Activated CD4-positive, alpha-beta T cell treated with anti-CD3 and anti-CD28 coated beads for 4 hours (primary cell): ENCODE measurements around the gene ZBTB5.
"Not testable (repeated sequence)": the region's sequence is repeated elsewhere in the genome, so short reads cannot be mapped to it uniquely, and the experiment has no call there.

Source experiments
- DNase-seq, 2 donors: peaks; one replicate each; pipeline ENCODE4 v3.0.0-alpha.2; 2020

The ZBTB5 gene

DNA sequence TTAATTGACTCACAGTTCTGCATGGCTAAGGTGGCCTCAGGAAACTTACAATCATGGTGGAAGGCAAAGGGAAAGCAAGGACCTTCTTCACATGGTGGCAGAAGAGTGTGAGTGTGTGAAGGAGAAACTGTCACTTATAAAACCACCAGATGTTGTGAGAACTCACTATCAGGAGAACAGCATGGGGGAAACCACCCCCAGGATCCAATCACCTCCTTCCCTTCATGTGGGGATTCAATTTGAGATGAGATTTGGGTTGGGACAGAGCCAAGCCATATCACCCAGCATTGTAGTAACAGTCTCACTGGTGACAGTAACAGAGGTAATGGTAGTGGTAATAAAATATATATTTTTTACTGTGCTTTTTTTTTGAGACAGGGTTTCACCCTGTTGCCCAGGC lies 18.1 kb downstream of the ZBTB5 start:
- DNase-seq = no peak

DNA sequence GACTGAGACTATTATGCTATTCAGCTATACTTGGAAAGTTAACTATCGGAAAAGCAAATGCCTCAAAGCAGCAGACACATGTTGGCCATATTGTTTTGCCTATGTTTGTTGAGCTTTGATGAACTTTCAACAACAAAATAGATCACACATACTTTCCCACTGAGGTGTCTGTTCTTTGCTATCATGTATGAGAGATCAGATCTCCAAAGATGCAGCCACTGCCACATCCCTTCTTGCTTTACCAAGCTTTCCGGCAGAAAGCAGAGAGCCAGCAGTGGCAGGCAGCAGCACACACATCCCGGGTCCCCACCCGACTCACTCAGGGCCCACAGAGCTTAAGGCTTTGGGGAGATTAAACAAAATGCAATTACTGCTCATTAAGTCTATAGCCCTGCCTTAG lies 18.8 kb downstream of the ZBTB5 start:
- DNase-seq = no peak

DNA sequence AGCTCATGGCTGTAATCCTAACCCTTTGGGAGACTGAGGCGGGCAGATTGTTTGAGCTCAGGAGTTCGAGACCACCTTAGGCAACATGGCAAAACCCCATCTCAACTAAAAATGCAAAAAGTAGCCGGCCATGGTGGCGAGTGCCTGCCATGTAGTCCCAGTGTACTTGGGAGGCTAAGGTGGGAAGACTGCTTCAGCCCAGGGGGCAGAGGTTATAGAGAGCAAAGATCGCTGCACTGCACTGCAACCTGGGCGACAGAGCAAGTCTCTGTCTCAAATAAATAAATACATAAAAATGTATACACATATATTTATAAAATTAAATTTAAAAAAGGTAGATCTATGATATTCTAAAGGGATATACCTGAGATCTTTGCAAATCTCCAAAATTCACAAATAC lies 19.4 kb downstream of the ZBTB5 start:
- DNase-seq = no peak

DNA sequence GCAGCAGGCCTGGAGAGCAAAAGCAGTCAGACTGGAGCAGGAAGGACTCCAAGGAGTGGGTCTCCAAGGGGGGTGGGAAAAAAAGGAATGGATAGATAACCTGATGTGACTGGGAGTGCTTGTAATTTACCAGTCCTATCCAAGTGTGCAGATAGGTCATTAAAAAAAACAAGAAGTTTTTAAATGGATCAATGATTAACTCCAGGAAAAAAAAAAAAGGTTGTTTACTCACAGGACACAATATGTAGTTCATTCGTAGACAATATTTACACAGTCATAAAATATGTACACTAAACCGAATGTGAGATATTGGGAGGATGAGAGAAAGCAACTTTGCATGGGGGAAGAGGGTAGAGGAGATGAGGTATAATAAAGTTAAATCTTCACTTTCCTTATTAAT lies 20.4 kb downstream of the ZBTB5 start:
- no peak for DNase-seq

DNA sequence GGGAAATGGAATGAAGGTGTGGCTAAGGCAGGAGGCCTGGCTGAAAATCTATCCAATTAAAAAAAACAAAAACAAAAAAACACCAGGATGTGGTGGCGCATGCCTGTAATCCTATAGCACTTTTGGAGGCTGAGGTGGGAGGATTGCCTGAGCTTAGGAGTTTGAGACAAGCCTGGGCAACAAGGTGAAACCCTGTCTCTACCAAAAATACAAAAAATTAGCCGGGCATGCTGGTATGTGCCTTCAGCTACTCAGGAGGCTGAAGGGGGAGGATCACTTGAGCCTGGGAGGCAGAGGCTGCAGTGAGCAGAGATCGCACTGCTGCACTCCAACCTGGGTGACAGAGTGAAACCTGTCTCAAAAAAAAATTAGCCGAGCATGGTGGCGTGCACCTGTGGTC lies 21.7 kb downstream of the ZBTB5 start:
- DNase-seq = no peak

DNA sequence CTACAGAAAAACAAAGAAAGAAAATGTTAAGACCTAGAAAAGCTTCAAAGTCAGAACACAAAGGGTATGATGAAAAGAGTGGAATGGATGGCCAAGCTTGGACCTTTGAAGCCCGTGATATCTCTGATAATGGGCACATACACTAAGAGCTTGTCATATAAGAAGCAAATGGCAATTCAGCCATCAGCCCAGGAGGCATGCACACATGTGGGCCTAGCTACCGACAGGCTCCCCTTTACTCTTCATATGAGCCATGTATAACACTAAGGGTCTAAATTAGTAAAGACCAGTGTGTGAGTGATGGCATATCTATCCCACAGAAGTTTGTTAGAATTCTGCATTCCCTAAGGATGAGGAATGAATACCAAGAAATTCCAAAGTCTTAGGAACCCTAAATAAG lies 22.7 kb downstream of the ZBTB5 start:
- no peak for DNase-seq

DNA sequence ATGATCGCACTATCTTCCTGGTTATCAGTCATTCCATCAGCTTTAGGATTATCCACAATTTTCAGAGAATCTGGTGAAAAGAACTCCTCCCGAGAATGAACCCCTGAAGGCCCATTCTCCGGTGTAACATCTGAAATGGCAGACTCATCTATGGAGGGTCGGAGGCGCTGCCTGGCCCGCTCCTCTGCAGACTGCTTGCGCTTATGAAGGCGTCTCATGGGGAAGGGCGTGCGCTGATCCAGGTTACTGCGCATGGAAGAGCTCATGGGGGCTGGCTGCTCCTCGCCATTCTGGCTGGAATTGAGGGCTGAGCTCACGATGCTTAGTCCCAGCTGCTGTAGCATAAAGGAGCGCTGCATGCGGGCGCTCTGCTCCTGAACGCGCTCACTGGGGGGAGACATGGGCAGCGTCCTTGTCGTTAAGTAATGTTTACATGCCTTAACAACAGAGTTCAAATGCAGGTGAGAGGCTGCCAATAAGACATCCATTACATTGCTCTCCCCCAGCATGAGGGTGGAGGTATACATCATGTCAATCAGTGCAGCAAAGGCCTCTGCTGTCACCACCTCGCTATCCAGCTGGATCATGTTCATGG lies 23.4 kb downstream of the ZBTB5 start:
- no peak for DNase-seq

DNA sequence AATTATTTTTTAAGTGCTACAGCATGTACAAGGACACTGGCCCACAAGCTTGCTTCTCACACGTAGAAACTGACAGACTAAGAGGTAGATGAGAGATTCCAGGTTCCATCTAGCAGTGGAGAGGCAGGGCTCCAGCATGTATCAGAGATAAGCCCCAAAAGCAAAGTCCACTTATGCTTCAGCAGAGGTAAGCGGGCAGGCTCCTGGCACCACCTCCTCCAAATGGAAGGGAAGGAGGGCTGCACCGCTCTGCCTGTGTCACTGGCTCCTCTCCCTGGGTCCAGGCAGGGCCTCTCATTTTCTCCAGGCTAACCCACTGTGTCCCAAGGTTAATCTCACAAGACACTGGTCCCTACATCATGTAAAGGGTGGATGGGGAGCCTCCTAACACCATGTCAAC lies 26.9 kb downstream of the ZBTB5 start:
- DNase-seq = no peak

DNA sequence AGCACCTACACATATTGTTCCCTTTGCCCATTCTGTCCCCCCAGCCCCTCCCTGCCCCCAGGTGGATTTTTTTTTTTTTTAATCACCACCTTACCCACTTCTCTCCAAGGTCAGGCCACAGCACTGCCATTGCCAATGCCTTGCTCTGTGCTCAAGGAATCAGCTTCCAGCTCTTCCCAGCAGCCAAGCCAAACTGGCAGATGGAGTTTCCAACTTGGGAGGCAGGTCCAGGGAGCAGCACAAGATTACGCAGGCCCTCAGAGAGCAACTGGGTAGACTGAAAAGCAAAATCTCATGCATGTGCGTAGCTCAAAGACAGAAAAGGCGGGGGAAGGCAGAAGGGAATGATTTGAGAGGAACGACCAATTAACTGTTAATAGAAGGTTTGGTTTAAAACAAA lies 27.6 kb downstream of the ZBTB5 start:
- DNase-seq = no peak

DNA sequence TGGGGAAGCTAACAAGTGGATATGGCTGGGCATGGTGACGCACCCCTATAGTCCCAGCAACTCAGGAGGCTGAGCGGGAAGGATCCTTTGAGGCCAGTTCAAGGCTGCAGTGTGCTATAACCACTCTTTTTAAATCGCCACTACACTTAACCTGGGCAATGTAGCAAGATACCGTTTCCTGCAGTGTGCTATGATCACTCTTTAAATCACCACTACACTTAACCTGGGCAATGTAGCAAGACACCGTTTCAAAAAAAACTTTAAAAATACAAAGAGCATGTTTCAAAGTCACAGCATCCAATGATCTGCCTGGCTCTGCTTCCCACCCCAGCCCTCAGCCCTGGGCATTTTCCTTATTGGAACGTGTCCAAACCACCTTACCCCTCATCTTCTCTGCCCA lies 28.2 kb downstream of the ZBTB5 start:
- no peak for DNase-seq

DNA sequence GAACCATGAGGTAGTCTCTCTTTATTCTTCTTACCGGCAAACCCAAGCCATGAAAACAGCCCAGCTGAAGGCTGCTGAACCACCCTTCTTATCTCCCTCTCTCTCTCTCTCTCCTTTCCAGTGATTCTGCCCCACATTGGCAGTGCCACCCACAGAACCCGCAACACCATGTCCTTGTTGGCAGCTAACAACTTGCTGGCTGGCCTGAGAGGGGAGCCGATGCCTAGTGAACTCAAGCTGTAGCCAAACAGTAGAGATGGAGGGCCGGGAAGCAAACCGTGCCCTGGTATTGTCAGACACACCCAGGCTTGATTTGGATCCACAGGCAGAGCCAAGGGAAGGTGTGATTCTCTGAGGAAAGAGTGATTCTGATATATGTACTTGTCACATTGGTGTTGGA lies 28.7 kb downstream of the ZBTB5 start:
- no peak for DNase-seq

DNA sequence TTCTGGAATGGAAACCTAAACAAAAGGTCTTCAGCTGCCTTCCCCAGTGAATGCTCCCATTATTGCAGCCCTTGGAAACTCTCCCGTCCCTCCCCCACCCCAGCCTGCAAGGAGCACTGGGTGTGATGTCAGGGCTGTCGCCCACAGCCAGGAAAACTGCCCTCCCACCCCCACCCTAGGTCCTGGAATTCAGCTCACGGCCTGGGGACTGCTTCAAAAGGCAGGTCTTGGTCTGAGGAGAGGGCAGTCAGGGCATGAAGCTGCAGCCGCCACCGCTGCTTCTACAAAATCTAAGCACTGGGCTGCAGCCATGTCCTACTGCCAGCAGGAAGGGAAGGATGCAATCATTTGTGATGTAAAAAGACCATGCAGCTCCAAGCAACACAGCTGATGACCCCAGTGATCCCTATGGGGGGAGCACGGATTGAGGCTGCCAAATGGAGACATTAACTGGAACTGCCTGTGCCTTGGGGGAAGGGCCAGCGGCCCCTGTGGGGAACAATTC lies 31.3 kb downstream of the ZBTB5 start:
- no peak for DNase-seq

DNA sequence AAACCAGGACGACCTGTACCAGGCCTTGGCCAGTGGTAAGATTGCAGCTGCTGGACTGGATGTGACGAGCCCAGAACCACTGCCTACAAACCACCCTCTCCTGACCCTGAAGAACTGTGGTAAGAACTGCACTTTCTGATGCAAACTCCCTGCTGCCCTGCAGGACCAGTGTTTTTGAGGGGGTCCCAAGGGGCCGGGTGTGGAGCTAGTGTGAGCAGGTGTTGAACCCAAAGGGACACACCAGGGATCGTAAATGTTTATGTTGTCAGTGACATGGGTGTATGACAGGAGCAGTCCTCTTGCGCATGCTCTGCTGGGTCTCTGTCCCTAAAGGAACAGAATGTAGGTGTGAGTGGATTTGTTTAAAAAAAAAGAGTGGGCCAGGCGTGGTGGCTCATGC lies 33.2 kb downstream of the ZBTB5 start:
- DNase-seq = no peak

DNA sequence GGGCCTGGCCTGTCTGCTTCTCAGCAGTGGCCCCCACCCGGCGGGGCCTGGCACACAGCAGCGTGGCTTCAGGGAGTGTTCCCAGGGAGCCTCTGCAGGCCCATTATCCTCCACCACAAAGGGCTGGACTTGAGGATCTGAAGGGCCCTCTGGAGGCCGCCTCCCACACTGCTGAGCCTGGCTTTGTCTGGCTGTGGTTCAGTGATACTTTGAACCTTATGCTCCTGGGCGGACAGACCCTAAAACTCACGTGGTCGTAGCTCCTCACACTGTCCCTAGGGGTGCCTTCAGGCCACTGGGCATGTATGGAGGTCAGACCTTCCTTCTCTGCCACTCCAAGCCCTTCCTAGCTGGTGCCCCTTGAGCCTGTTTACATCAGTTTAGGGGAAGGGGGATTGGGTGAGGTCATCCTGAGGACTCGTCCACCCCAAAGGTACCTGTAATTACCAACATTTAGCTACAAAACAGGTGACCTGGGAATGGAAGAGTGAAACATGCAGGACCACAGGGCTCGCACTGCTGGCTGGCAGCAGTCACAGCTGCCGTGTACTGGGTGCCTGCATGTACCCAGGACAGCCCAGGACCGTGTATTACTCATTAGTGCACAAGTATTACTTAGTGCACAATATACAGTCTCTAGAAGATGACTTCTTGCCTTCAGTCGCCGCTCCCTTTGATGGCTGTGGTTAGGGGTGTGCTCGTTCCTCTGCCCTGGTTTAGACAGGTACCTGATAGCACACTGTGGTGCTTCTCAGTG lies 34.2 kb downstream of the ZBTB5 start:
- DNase-seq = no peak

DNA sequence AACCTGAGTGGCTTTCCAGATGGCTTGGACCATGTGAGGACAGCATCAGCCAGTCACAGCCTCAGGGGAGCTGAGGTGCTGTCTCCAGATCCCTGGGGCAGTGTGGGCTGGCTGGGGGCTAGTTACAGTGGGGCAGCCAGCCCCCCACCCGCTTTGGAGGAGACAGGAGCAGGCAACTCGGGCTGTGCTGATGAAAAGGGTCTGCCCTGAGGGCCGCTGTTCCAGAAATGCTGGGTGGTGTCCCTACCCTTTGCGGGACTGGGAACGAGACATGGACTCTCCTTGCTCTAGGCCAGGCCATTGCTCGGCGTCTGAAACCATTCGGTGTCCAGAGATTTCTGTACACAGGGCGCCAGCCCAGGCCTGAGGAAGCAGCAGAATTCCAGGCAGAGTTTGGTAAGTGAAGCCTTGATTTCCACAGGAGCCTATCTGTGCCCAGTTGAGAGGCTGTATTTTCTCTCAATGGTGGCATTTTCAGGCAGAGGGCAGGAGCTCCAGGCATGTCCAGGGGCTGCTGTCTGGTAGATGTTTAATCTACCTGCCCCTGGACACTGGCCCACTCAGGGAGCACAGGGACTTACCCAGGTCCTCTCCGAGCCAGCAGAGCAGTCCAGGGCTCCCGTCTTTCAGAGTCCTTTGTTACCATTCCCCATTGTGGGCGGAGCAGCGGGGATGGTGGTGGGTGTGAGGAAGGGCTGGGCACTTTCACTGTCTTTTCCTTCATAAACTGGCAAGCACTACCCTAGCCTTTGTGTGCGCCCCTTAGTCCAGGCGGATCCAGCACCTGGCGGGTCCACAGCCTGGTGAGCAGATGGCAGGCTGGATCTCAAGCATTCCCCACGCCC lies 35.6 kb downstream of the ZBTB5 start:
- DNase-seq = no peak

DNA sequence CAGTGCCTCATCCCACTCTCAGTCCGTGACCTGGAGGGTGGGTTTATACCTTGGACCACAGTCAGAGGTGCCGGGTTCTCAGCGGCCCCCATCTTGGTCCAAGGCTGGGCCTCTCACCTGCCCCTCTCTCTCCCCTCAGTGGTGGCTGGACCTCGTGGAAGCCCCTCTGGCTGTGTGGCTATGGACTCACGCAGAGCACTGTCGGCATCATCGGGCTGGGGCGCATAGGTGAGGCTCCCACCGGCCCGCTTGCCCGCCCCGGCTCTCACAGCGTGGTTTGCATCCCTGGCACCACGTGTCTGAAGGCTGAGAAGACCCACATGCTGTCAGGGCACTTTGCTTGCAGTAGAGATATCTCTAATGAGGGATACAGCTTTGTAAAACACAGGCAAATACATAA lies 36.9 kb downstream of the ZBTB5 start:
- DNase-seq = no peak

DNA sequence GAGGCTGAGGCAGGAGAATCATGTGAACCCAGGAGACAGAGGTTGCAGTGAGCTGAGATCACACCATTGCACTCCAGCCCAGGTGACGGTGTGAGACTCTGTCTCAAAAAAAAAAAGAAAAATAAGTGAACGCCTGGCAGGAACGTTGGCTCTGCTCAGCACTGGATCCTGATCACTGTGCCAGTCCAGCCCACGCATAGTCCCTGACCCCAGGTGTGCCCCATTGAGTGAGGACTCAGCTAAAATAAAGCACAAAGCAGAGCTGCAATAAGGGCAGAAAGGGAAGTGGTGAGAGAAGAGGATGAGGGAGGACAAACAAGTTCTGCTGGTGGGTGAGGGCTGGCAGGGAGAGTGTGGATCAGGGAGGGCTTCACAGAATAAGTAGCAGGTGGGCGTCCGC lies 38.4 kb downstream of the ZBTB5 start:
- no peak for DNase-seq

DNA sequence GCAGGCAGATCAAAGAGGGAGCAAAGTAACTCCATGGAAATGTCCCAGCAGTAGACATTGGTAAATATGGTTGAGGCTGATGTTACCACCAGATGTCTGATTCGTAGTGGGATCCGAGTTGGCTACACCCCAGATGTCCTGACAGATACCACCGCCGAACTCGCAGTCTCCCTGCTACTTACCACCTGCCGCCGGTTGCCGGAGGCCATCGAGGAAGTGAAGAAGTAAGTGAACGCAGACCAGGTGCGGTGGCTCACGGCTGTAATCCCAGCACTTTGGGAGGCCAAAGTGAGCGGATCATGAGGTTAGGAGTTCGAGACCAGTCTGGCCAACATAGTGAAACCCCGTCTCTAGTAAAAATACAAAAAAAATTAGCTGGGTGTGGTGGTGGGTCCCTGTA lies 38.8 kb downstream of the ZBTB5 start:
- not testable (repeated sequence) for DNase-seq

DNA sequence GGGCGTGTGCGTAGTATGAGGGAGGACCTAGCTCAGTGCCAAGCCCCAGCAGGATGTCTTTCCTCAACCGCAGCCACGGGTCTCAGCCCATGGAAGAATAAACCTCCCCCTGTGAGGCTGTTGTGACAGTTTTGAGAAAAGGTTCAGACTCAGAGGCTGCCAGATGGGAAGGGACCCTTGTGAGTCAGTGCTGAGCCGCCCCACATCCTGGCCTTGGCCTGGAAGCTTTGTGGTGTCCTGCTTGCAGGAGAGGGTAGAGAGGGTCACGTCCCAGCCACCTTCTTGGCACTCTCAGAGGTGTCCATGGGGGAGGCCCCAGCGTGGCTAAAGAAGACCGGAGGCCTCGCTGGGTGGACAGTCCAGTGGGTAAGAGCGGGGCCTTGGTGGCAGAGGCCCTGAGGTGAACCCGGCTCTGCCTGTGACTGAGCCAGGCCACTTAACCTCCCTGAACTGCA lies 39.9 kb downstream of the ZBTB5 start:
- no peak for DNase-seq

DNA sequence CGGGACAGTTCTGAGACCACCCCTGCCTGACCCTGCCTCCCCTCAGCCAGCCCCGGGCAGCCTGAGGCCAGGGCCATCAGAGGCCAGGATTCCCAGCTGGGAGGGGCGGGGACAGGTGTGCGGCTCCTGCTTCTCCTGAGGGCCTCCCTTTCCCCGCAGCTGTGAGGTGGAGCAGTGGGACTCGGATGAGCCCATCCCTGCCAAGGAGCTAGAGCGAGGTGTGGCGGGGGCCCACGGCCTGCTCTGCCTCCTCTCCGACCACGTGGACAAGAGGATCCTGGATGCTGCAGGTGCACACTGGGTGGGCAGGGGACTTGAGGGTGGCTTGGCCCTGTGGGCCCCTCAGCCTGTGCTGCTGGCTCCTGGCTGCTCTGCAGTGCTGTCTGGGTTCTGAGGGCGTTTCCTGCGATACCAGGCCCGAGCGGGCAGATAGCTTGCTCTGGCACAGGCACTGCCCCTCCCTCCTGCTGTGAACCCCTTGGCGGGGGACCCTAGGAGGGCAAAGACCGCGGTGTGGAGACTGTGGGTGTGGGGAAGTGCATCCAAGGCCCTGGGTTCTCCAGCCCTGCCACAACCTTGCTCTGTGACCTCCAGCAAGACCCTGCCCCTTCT lies 40.5 kb downstream of the ZBTB5 start:
- no peak for DNase-seq

DNA sequence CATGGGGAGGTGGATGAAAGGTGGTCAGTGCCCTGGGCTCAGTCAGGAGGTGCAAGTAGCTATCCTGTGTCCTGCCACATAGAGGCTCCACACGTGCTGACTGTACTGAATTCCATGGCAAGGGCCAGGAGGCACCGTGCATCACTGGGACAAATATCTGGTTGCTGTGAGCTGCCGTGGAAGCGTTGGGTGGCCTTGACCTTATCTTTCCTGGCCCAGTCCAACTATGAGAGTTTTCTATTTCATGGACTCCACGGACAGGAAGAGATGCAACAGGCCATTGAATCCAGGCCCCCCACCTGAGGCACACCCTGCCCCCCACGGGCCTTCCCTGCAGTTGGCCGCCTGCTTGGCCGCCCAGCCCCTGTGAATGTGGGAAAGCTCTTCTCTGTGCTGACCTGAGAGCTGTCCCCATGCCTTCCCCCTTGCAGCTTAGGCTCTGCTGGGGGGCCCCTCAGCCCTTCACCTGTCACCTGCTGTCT lies 41.0 kb downstream of the ZBTB5 start:
- DNase-seq = no peak

DNA sequence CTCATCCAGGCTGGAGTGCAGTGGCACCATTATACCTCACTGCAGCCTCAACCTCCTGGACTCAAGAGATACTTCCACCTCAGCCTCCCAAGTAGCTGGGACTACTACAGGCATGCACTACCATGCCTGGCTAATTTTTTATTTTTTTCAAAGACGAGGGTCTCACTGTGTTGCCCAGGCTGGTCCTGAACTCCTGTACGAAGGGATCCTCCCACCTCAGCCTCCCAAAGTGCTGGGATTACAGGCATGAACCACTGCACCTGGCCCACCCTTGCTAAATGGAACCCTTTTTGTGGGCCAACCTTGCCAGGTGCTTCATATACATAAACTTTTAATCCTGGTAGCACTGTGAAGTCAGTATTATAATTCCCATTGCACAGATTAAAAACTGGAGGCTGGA lies 41.7 kb downstream of the ZBTB5 start:
- no peak for DNase-seq
